Tibial nerve (tissue), 3 donors: ENCODE data around the gene WSB2.
A peak's percentile ranks its signal among the peaks of the same experiment; 100 is the strongest.

Experiments used
- POLR2A ChIP-seq, 2 donors: fragments of 450-650 bp; IDR thresholded peaks; one replicate each; pipeline ENCODE4 v1.6.1; 2017; ENCODE audit warnings: antibody characterized with exemption in 2 of 2, mild to moderate bottlenecking in 2 of 2, moderate library complexity in 2 of 2
- TF ChIP-seq, protein P1 (sequence below), 5 experiments: fragments of 200-600 bp in 3 of 5; fragments of 450-650 bp in 2 of 5; sonication (generic) in 3 of 5; IDR thresholded peaks; one replicate each; pipeline ENCODE4 v1.5.1; 2016 to 2019; ENCODE audit warnings: antibody characterized with exemption in 5 of 5, mild to moderate bottlenecking in 3 of 5, moderate library complexity in 2 of 5

DNA sequence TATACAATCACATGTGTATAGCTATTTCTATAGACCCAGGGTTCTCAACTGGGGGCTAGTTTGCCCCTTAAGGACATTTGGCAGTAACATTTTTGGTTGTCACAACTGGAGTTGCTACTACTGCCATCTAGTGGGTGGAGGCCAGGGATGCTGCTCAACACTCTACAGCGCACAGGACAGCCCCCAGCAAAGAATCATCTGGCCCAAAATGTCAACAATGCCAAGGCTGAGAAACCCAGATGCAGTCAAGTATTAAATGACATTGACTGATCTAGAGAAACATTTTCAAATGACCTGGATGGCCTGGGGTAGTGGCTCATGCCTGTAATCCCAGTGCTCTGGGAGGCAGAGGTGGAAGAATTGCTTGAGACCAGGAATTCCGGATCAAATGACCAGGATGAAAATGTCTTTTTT lies 5.8 kb downstream of the WSB2 start:
- TF ChIP-seq, protein P1, sequence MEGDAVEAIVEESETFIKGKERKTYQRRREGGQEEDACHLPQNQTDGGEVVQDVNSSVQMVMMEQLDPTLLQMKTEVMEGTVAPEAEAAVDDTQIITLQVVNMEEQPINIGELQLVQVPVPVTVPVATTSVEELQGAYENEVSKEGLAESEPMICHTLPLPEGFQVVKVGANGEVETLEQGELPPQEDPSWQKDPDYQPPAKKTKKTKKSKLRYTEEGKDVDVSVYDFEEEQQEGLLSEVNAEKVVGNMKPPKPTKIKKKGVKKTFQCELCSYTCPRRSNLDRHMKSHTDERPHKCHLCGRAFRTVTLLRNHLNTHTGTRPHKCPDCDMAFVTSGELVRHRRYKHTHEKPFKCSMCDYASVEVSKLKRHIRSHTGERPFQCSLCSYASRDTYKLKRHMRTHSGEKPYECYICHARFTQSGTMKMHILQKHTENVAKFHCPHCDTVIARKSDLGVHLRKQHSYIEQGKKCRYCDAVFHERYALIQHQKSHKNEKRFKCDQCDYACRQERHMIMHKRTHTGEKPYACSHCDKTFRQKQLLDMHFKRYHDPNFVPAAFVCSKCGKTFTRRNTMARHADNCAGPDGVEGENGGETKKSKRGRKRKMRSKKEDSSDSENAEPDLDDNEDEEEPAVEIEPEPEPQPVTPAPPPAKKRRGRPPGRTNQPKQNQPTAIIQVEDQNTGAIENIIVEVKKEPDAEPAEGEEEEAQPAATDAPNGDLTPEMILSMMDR (IDR thresholded peaks at IDR 0.05): peak in 3 of 5 experiments; percentile 24 to 44 (median 39)
- TF ChIP-seq POLR2A (IDR thresholded peaks at IDR 0.05): no peak
